ENCODE data around the gene LRRC37A3. TPM values are rescaled to one million over a fixed set of nuclear protein-coding genes. Genes with fewer than 3 reads are reported as not detected.

Gene LRRC37A3
- total and polyA plus RNA-seq, 2 donors from 2014 or later = 13.3 to 14.3 TPM

GRCh38 chr17:64950871-64951270, 31.6 kb upstream of the LRRC37A3 start:
- no peak for DNase-seq
- no peak overlapping the region for H3K27ac ChIP-seq (ENCODE audit: low read depth in 2 of 2, low read length in 2 of 2)
- FAIRE-seq = no peak
- no peak overlapping the region for H3K9ac ChIP-seq (ENCODE audit: low read length in 3 of 3)
- no peaks in the 10 kb centered on the region for H3K4me1 ChIP-seq (ENCODE audit: control insufficient read depth in 2 of 3, insufficient read depth in 2 of 3, low read depth in 1 of 3, low read length in 3 of 3)
- no peaks in the 10 kb centered on the region for H3K9me3 ChIP-seq (ENCODE audit: control insufficient read depth in 2 of 3, insufficient read depth in 1 of 3, low read length in 3 of 3)
- intact Hi-C loops (cut with DNase I) = no loop called here
- no peak for TF ChIP-seq CTCF (IDR thresholded peaks at IDR 0.05; ENCODE audit: borderline replicate concordance, extremely low read depth, insufficient read depth)
- no peak overlapping the region for H3K4me3 ChIP-seq (ENCODE audit: low read length in 3 of 3)
- H3K27me3 ChIP-seq (ENCODE audit: control insufficient read depth, insufficient read depth, low read length) = no peaks in the 10 kb centered on the region
- H3K36me3 ChIP-seq (ENCODE audit: control insufficient read depth in 2 of 3, insufficient read depth in 3 of 3, low read length in 3 of 3) = no peaks in the 10 kb centered on the region

- intact Hi-C loops (cut with DNase I) = no loop called here
- Histone ChIP-seq H3K27me3 (ENCODE audit: control insufficient read depth, insufficient read depth, low read length) (no peaks in the 10 kb centered on the region), H3K4me1 (ENCODE audit: control insufficient read depth in 2 of 3, insufficient read depth in 2 of 3, low read depth in 1 of 3, low read length in 3 of 3) (no peaks in the 10 kb centered on the region), H3K4me3 (ENCODE audit: low read length in 3 of 3) (no peak overlapping the region), H3K36me3 (ENCODE audit: control insufficient read depth in 2 of 3, insufficient read depth in 3 of 3, low read length in 3 of 3) (no peaks in the 10 kb centered on the region), H3K27ac (ENCODE audit: low read depth in 2 of 2, low read length in 2 of 2) (no peak overlapping the region), H3K9ac (ENCODE audit: low read length in 3 of 3) (no peak overlapping the region), H3K9me3 (ENCODE audit: control insufficient read depth in 2 of 3, insufficient read depth in 1 of 3, low read length in 3 of 3) (no peaks in the 10 kb centered on the region)
- no peak for TF ChIP-seq CTCF (IDR thresholded peaks at IDR 0.05; ENCODE audit: borderline replicate concordance, extremely low read depth, insufficient read depth)
- no peak for DNase-seq
- FAIRE-seq = no peak
These were observed 27.9 kb upstream of the LRRC37A3 start for GRCh38 chr17:64947152-64947551.

- H3K4me3 ChIP-seq (ENCODE audit: low read length in 3 of 3) = no peak overlapping the region
- H3K27ac ChIP-seq (ENCODE audit: low read depth in 2 of 2, low read length in 2 of 2) = no peak overlapping the region
- H3K9ac ChIP-seq (ENCODE audit: low read length in 3 of 3) = no peak overlapping the region
- TF ChIP-seq CTCF (IDR thresholded peaks at IDR 0.05; ENCODE audit: borderline replicate concordance, extremely low read depth, insufficient read depth) = no peak
- H3K36me3 ChIP-seq (ENCODE audit: control insufficient read depth in 2 of 3, insufficient read depth in 3 of 3, low read length in 3 of 3) = no peaks in the 10 kb centered on the region
- no peaks in the 10 kb centered on the region for H3K27me3 ChIP-seq (ENCODE audit: control insufficient read depth, insufficient read depth, low read length)
- H3K4me1 ChIP-seq (ENCODE audit: control insufficient read depth in 2 of 3, insufficient read depth in 2 of 3, low read depth in 1 of 3, low read length in 3 of 3) = peaks cover 0 to 5% (median 0%) of the 10 kb centered on the region in 3 donors
- FAIRE-seq (no peak), DNase-seq (no peak)
- intact Hi-C loops (cut with DNase I) = no loop called here
- H3K9me3 ChIP-seq (ENCODE audit: control insufficient read depth in 2 of 3, insufficient read depth in 1 of 3, low read length in 3 of 3) = no peaks in the 10 kb centered on the region
These were observed 22.5 kb upstream of the LRRC37A3 start for GRCh38 chr17:64941761-64942160.

- no peaks in the 10 kb centered on the region for H3K9me3 ChIP-seq (ENCODE audit: control insufficient read depth in 2 of 3, insufficient read depth in 1 of 3, low read length in 3 of 3)
- H3K27me3 ChIP-seq (ENCODE audit: control insufficient read depth, insufficient read depth, low read length) = no peaks in the 10 kb centered on the region
- DNase-seq = no peak
- no peak for TF ChIP-seq CTCF (IDR thresholded peaks at IDR 0.05; ENCODE audit: borderline replicate concordance, extremely low read depth, insufficient read depth)
- peaks cover 0 to 5% (median 0%) of the 10 kb centered on the region in 3 donors for H3K4me1 ChIP-seq (ENCODE audit: control insufficient read depth in 2 of 3, insufficient read depth in 2 of 3, low read depth in 1 of 3, low read length in 3 of 3)
- no peaks in the 10 kb centered on the region for H3K36me3 ChIP-seq (ENCODE audit: control insufficient read depth in 2 of 3, insufficient read depth in 3 of 3, low read length in 3 of 3)
- intact Hi-C loops (cut with DNase I) = no loop called here
- no peak overlapping the region for H3K9ac ChIP-seq (ENCODE audit: low read length in 3 of 3)
- no peak overlapping the region for H3K4me3 ChIP-seq (ENCODE audit: low read length in 3 of 3)
- FAIRE-seq = no peak
- no peak overlapping the region for H3K27ac ChIP-seq (ENCODE audit: low read depth in 2 of 2, low read length in 2 of 2)
These were observed 21.8 kb upstream of the LRRC37A3 start for GRCh38 chr17:64941045-64941444.
